HepG2 (cell line): ENCODE measurements around the gene USP7. TPM values are rescaled to one million over a fixed set of nuclear protein-coding genes. Genes with fewer than 3 reads are reported as not detected.

Experiments used
- ATF1 ChIP-seq: IDR thresholded peaks from 2 replicates; pipeline ENCODE4 v1.6.1; 2016; ENCODE audit warnings: mild to moderate bottlenecking, control low read depth
- CEBPG ChIP-seq: IDR thresholded peaks from 2 replicates; pipeline ENCODE4 v1.6.1; 2016
- CREB1 ChIP-seq, 2 experiments: fragments of 450-650 bp in 1 of 2; IDR thresholded peaks; 2 replicates each; pipeline ENCODE4 v1.6.1; 2016 to 2017; ENCODE audit warnings: control low read depth in 1 of 2, mild to moderate bottlenecking in 1 of 2, missing compliant biosample characterization in 1 of 2, missing genetic modification characterization in 1 of 2
- FIP1L1 ChIP-seq: fragments of 200-400 bp; formaldehyde crosslinking; IDR thresholded peaks from 2 replicates; pipeline ENCODE4 v1.6.1; 2018; ENCODE audit warnings: low read depth, mild to moderate bottlenecking, low read length, moderate library complexity, borderline replicate concordance; ENCODE audit not compliant: insufficient read depth
- FOXP4 ChIP-seq: sonication (generic); formaldehyde crosslinking; IDR thresholded peaks from 2 replicates; pipeline ENCODE4 v1.4.0; 2020; ENCODE audit warnings: missing genetic modification reagents
- GATAD2A ChIP-seq: IDR thresholded peaks from 2 replicates; pipeline ENCODE4 v1.6.1; 2016
- HNF4A ChIP-seq: sonication (generic); formaldehyde crosslinking; IDR thresholded peaks from 2 replicates; pipeline ENCODE4 v1.4.0; 2020; ENCODE audit warnings: missing genetic modification reagents
- MYC ChIP-seq: sonication (generic); formaldehyde crosslinking; IDR thresholded peaks from 2 replicates; pipeline ENCODE4 v1.9.0; 2021; ENCODE audit warnings: missing genetic modification reagents, borderline replicate concordance
- NFKB2 ChIP-seq: sonication (generic); formaldehyde crosslinking; IDR thresholded peaks from 2 replicates; pipeline ENCODE4 v1.4.0; 2020; ENCODE audit warnings: missing genetic modification reagents, borderline replicate concordance
- PRDM4 ChIP-seq: sonication (generic); formaldehyde crosslinking; IDR thresholded peaks from 2 replicates; pipeline ENCODE4 v1.9.0; 2021; ENCODE audit warnings: missing genetic modification reagents, borderline replicate concordance
- SOX6 ChIP-seq, 2 experiments: fragments of 450-650 bp in 1 of 2; sonication (generic) in 1 of 2; formaldehyde crosslinking in 1 of 2; IDR thresholded peaks; 2 replicates each; pipeline versions ENCODE4 v1.4.0 to v1.6.1; 2017 to 2020; ENCODE audit warnings: antibody characterized with exemption in 1 of 2, mild to moderate bottlenecking in 1 of 2, missing genetic modification reagents in 1 of 2
- TSC22D2 ChIP-seq: sonication (generic); formaldehyde crosslinking; IDR thresholded peaks from 2 replicates; pipeline ENCODE4 v1.5.1; 2020; ENCODE audit warnings: missing genetic modification reagents, mild to moderate bottlenecking, borderline replicate concordance
- ZFY ChIP-seq: sonication (generic); formaldehyde crosslinking; IDR thresholded peaks from 2 replicates; pipeline ENCODE4 v1.4.0; 2020; ENCODE audit warnings: missing genetic modification reagents
- ZIK1 ChIP-seq: sonication (generic); formaldehyde crosslinking; IDR thresholded peaks from 2 replicates; pipeline ENCODE4 v1.5.0; 2020; ENCODE audit warnings: mild to moderate bottlenecking, low read depth, missing genetic modification reagents, borderline replicate concordance
- ZMAT3 ChIP-seq: sonication (generic); formaldehyde crosslinking; conservative IDR thresholded peaks from 2 replicates; pipeline ENCODE4 v1.7.0; 2021; ENCODE audit warnings: missing genetic modification reagents
- ZMYM4 ChIP-seq: sonication (generic); formaldehyde crosslinking; IDR thresholded peaks from 2 replicates; pipeline ENCODE4 v1.8.1; 2023; ENCODE audit warnings: mild to moderate bottlenecking, missing genetic modification reagents
- ZNF17 ChIP-seq: sonication (generic); formaldehyde crosslinking; IDR thresholded peaks from 2 replicates; pipeline ENCODE4 v1.5.0; 2020; ENCODE audit warnings: mild to moderate bottlenecking, missing genetic modification reagents
- ZNF446 ChIP-seq: sonication (generic); formaldehyde crosslinking; IDR thresholded peaks from 2 replicates; pipeline ENCODE4 v1.5.0; 2020; ENCODE audit warnings: mild to moderate bottlenecking, missing genetic modification reagents
- ZNF556 ChIP-seq: sonication (generic); formaldehyde crosslinking; IDR thresholded peaks from 2 replicates; pipeline ENCODE4 v1.4.0; 2020; ENCODE audit warnings: mild to moderate bottlenecking, missing genetic modification reagents, borderline replicate concordance
- polyA plus RNA-seq, 8 experiments: library from polyadenylated mRNA; depleted of rRNA in 3 of 8; stranded (reverse) in 7 of 8; unstranded in 1 of 8; fragments of >200 nt; fragmentation: Illumina TruSeq in 4 of 8; extraction: Trizol in 4 of 8; gene quantifications; 2 replicates each; pipeline versions ENCODE4 v1.2.1 to v1.2.3, GENCODE V29; 2011 to 2016; ENCODE audit warnings: low read depth in 4 of 8, missing spikeins in 1 of 8, mixed read lengths in 1 of 8; ENCODE audit not compliant: insufficient read depth in 1 of 8
- total RNA-seq, 5 experiments: library from RNA; depleted of rRNA; stranded (reverse); fragments of >200 nt; fragmentation: Illumina TruSeq; extraction: Trizol; gene quantifications; 2 replicates each; pipeline ENCODE4 v1.2.3, GENCODE V29; 2016; ENCODE audit warnings: low read depth in 1 of 5
- TF ChIP-seq, protein P1 (sequence below): sonication (generic); formaldehyde crosslinking; IDR thresholded peaks from 2 replicates; pipeline ENCODE4 v1.4.0; 2020; ENCODE audit warnings: low read depth, mild to moderate bottlenecking, missing genetic modification reagents
- TF ChIP-seq, protein P2 (sequence below): sonication (generic); formaldehyde crosslinking; IDR thresholded peaks from 2 replicates; pipeline ENCODE4 v1.8.1; 2023; ENCODE audit warnings: missing genetic modification reagents, inconsistent platforms, borderline replicate concordance
- TF ChIP-seq, protein P3 (sequence below): IDR thresholded peaks from 2 replicates; pipeline ENCODE4 v1.6.1; 2016; ENCODE audit warnings: missing compliant biosample characterization, missing genetic modification reagents, borderline replicate concordance

The USP7 gene
- total and polyA plus RNA-seq, 2 of the 13 experiments (the other 11 are each of a cell fraction or from before 2014, with no cell fraction given): 52.5 to 173 TPM

DNA sequence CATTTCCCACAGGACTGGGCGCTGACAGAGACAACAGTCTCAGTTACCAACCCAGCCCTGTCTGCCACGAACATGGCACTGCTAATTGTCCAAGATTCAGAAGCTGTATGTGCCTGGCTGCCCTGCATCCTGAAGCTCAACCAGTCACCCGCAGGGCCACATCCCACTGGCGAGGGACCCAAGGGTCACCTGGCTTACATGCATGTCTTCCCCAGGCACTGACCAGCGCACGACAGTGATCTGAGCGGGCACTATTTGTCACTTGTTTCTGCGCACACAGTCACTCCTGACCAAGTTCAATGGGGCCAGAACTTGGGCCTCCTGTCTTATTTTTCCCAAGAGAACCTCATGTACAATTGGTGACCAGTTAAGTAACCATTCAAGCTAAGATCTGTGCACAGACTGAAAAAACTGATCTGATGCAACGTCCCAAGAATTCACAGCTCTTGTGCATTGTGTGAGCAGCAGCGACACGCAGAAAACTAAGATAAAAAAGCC lies 13.1 kb downstream of the USP7 start (continued):
- TF ChIP-seq ATF1 (no peak), ZMYM4 (CRISPR knock-in tag) (no peak), ZNF446 (CRISPR knock-in tag) (no peak), CEBPG (CRISPR knock-in tag) (peak; percentile 62; the same call in 1 of the 2 replicates), MYC (CRISPR knock-in tag) (no peak), ZFY (peak; percentile 22; the same call in 1 of the 2 replicates), ZNF556 (CRISPR knock-in tag) (0 out of 2 replicates have a peak, but pooled peaks have one; percentile 24), CREB1 (IDR thresholded peaks at IDR 0.05) (no peak), CREB1 (CRISPR knock-in tag; IDR thresholded peaks at IDR 0.05) (no peak), FIP1L1 (no peak), HNF4A (CRISPR knock-in tag) (peak; percentile 16; the same call in 1 of the 2 replicates), TSC22D2 (CRISPR knock-in tag) (no peak), NFKB2 (peak; percentile 41; the same call in 1 of the 2 replicates), ZNF17 (CRISPR knock-in tag) (no peak), GATAD2A (CRISPR knock-in tag) (peak; percentile 34; the same call in 1 of the 2 replicates), ZMAT3 (CRISPR knock-in tag) (no peak), SOX6 (IDR thresholded peaks at IDR 0.05) (no peak), SOX6 (CRISPR knock-in tag; IDR thresholded peaks at IDR 0.05) (0 out of 2 replicates have a peak, but pooled peaks have one; percentile 12), ZIK1 (CRISPR knock-in tag) (no peak), PRDM4 (CRISPR knock-in tag) (no peak), FOXP4 (no peak)
- TF ChIP-seq, protein P1, sequence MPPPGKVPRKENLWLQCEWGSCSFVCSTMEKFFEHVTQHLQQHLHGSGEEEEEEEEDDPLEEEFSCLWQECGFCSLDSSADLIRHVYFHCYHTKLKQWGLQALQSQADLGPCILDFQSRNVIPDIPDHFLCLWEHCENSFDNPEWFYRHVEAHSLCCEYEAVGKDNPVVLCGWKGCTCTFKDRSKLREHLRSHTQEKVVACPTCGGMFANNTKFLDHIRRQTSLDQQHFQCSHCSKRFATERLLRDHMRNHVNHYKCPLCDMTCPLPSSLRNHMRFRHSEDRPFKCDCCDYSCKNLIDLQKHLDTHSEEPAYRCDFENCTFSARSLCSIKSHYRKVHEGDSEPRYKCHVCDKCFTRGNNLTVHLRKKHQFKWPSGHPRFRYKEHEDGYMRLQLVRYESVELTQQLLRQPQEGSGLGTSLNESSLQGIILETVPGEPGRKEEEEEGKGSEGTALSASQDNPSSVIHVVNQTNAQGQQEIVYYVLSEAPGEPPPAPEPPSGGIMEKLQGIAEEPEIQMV (CRISPR knock-in tag): no peak
- TF ChIP-seq, protein P2, sequence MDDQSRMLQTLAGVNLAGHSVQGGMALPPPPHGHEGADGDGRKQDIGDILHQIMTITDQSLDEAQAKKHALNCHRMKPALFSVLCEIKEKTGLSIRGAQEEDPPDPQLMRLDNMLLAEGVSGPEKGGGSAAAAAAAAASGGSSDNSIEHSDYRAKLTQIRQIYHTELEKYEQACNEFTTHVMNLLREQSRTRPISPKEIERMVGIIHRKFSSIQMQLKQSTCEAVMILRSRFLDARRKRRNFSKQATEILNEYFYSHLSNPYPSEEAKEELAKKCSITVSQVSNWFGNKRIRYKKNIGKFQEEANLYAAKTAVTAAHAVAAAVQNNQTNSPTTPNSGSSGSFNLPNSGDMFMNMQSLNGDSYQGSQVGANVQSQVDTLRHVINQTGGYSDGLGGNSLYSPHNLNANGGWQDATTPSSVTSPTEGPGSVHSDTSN (CRISPR knock-in tag): no peak
- TF ChIP-seq, protein P3, sequence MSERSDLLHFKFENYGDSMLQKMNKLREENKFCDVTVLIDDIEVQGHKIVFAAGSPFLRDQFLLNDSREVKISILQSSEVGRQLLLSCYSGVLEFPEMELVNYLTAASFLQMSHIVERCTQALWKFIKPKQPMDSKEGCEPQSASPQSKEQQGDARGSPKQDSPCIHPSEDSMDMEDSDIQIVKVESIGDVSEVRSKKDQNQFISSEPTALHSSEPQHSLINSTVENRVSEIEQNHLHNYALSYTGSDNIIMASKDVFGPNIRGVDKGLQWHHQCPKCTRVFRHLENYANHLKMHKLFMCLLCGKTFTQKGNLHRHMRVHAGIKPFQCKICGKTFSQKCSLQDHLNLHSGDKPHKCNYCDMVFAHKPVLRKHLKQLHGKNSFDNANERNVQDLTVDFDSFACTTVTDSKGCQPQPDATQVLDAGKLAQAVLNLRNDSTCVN: no peak
